ENCODE data around the gene GATA2.

GATA2 gene

DNA sequence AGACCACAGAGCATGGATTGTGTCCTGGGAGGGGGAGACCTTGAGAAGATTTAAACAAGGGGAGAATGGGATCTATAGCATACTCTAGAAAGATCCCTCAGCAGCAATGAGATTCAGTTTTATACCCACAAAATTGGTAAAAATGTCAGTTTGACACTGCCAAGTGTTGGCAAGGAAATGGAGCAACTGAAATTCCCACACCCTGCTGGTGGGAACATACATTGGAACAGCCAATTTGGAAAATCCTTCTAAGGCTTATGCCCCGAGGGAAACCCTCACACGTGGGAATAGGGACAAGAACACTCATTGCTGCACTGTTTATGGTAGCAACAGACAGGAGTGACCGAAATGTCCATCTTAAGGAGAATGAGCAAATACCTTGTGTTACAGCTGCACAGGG, 21.3 kb downstream of the GATA2 start:
- DNase-seq = no peak

GRCh38 chr3:128471110-128471509, 21.9 kb downstream of the GATA2 start:
- DNase-seq = no peak

GRCh38 chr3:128470134-128470899, 22.7 kb downstream of the GATA2 start:
- DNase-seq = no peak

- DNase-seq = no peak
These were observed 23.4 kb downstream of the GATA2 start for GRCh38 chr3:128469556-128469955.

DNA sequence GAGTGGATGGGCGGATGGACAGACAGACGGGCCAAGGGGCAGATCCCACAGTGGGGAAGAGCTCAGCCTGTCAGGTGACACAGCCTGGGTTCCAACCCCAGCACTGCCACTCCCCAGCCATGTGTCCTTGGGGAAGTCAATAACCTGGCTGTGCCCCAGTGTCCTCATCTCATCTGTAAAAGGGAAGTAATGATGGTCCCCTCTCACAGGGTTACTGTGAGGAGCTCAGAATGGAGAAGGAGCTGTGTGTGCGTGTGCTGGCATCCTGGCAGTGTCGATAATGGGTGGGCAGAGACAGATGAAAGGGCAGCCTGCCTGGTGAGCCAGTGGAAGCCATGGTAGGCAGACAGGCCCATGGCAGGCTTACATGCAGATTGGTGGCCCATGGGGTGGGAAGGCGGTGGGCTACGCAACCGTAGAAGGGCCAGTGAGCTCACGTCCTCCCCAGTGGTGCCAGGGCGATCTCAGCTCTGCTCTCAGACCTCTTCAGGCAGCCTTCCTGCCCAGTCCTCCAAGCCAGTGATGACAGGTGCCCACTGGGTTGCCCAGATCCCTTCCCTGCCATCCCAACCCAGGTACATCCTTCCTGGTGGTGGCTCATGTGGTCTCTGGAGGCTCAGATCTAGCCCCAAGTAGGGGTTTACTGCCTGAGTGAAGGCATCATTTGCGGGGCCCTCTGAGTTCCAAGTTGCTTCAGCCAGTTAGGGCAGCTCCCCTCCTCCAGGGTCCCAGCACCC, 24.0 kb downstream of the GATA2 start:
- DNase-seq = no peak

- DNase-seq = no peak
These were observed 24.7 kb downstream of the GATA2 start for GRCh38 chr3:128468285-128468790.

DNA sequence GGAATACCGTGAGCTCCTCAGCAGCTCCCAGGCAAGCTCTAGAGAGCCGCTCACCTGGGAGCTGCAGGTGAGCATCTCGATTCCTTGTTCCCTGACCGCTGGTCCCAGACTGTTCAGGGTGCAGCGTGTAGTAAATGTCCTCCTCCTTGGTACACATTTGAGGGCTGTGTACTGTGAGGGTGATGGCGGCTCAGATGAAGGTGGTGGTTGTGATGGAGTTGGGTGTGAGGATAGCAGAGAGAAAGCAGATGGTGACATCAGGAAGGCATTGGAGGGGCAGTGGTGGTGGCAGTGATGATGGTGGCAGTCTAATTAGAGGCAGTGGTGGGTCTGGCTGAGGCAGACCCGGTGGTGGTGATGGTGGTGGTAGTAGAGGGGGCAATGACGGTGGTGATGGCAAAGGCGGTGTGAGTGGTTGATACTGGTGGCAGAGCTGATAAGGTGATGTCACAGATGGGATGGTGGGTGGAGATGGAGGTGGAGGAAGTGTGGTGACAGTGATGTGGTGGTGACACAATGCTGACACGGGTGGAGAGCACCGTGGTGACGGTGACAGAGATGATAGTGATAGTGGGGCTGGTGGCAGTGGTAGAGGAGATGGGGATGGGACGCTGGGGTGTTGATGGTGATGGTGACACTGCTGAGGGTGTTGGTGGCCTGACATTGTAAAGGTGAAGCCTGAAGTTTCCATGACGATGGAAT, 26.0 kb downstream of the GATA2 start, which contains the start of gene DNAJB8:
TSS of gene DNAJB8 (minus strand) at position 51 of the 702 bp plus-strand sequence. CDS start 3,645 bp downstream, outside the sequence.
- no peak for DNase-seq

DNA sequence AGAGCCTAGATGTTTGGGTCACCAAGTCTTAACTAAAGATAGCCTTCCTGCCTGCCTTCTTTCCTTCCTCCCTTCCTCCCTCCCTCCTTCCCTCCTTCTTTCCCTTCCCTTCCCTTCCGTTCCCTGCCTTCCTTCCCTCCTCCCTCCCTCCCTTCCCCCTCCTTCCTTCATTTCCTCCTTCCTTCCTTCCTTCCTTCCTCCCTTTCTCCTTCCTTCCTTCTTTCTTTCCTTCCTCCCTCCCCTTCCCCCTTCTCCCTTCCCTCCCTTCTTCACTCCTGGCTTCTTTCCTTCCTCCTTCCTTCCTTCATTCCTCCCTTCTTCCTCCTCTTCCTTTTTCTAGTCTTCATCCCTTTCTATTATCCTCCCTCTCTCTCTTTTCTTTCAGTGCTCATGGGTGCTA, 28.3 kb downstream of the GATA2 start:
- no peak for DNase-seq

DNA sequence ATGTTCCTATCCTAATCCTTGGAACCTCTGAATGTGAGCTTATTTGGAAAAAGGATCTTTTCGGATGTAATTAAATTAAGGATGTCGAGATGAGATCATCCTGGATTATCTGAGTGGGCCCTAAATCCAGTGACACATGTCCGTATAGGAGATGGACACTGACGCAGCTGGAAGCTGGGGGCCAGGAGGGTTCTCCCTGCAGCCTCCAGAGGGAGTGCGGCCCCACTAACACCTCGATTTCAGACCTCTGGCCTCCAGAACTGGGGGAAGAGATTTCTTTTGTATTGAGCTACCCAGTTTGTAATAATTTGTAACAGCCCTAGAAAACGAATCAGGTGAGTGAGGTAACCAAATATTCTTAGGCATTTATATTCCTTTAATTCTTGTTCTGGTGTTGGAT, 28.8 kb downstream of the GATA2 start:
- DNase-seq = no peak

DNA sequence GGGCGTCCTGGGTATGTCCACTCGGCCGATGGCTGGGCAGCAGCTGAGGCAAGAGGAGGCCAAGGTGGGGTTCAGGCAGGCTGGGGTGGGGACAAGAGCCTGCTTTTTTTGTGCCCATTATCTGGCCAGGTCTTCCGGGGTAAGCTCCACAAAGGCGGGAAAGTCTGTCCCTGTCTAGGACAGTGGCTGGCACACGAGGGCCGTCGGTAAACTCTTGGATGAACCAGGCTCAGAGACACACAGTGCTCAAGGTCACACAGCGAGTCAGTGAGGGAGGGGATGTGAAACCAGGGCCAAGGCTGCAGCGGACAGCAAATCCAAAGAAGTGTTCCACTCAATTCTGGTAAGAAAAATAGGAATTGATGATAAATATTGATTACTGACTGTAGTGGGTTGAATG, 29.2 kb downstream of the GATA2 start:
- no peak for DNase-seq

DNA sequence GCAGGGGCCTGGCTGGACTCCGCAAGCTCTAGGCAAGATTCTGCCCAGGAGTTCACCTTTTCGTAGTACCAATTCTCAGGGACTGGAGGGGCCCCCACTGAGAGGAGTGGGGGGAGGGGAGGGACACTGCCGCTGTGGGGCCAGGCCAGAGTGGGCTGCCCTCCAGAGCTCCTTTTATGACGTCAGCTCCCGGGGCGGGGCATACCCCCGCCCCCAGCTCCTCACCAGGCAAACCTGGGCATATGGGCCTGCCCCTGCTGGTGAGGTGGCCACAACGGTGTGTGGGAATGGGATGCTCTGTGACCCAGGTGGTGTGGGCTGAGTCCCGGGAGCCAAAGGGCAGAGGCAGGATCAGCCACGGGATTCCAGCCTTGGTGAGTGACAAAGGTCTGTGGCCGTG, 29.6 kb downstream of the GATA2 start:
- DNase-seq = no peak

DNA sequence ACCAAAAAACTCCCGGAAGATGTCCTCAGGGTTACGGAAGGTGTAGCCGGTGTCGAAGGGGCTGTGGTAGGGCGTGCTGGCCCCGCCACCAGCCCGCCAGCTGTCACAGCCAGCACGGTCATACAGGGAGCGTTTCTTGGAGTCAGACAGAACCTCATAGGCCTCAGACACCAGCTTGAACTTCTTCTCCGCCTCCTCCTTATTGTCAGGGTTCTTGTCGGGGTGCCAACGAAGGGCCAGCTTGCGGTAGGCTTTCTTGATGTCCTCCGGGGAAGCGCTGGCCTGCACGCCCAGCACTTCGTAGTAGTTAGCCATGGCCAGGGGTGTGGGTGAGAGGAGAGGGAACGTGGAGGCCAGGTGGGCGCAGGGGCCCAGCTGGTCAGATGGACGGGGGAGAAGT, 30.1 kb downstream of the GATA2 start:
- no peak for DNase-seq

DNA sequence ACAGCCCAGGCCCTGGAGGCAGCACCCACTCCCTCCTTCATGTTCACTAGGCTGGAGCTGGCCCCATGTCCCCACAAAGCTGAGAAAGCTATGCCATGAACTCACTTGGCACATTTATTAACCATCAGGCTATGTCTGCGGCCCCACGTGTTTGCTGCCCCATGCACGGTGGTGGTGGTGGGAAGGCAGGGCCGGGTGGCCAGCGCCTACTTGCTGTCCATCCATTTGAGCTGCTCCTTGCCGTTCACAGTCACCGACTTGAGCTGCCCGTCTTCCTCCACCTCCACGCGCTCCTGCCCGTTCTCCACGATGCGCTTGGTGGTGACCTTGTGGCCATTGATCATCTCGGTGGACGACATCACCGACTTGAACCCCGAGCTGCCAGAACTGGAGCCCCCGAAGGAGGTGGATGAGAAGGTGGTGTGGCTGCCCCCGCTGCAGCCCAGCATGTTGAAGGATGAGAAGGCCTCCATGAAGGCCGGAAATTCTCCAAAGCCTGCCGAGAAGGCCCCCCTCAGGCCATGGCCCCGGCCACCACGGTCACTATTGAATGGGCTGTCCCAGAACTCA, 30.6 kb downstream of the GATA2 start:
- DNase-seq = no peak

DNA sequence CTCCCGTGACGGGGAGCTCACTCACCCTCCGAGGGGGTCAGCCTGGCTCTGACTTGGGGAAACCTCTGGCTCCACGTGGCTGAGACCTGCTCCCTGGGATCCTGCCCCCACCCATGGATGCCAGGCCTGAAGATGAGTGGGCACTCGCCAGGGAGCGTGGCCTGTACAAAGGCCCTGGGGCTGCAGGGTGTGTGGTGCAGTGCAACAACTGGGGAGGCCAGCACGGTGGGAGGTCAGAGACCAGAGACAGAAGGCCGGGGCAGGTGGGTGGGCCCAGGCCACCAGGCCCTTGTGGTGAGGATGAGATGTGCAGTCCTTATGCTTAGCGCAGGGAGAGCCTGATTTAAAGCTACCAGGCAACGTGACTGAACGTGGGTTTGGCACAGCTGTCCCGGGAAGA, 31.3 kb downstream of the GATA2 start:
- DNase-seq = no peak

DNA sequence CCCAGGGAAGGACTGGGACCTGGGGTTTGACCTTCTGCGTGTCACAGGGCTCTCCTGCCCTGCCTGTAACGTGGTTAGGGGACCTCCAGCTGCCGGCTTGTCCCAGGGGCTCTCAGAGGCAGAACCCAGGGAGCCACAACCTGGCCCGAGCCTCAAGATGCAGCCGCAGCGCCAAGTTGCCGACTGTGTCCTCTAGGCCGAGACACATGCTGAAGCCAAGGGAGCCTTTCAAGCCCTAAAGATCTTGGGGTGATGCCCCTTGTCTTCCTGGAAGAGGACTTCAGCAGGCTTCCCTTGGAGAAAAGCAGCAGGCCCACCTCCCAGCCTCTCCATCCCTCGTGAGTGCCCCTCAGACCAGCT, 33.6 kb downstream of the GATA2 start:
- no peak for DNase-seq

DNA sequence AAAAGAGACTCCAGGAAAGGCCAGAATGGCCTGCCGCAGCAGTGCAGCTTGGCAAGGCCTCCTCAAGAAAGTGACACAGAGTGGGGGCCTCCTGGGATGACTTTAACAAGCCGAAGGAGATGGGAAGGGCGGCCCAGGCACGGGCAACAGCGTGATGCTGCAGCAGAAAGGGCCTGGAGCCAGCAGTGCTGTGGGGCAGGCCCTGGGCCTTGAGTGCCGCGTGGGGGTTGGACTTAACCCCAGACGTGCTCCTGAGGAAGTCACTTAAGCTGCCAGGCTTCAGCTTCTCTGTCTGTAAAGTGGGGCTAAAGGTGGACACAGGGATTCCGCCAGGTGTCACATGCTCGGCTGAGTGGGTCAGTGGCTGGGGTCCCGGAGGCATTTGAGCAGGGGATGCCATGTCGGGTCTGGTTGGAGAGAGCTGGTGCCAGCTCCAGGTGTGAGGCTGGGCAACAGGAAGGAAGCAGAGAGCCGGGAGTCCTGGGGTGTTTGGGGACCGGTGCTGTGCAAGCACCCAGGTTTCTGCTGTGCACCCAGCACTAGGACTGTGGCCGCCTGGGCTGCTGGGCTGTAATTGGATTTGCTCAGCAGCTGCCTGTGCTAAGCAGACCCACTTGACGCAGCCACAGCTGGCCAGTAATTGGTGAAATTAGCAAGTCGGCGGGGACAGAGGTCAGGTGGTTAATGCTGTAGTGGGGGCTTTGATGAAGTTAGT, 34.1 kb downstream of the GATA2 start:
- DNase-seq = no peak

DNA sequence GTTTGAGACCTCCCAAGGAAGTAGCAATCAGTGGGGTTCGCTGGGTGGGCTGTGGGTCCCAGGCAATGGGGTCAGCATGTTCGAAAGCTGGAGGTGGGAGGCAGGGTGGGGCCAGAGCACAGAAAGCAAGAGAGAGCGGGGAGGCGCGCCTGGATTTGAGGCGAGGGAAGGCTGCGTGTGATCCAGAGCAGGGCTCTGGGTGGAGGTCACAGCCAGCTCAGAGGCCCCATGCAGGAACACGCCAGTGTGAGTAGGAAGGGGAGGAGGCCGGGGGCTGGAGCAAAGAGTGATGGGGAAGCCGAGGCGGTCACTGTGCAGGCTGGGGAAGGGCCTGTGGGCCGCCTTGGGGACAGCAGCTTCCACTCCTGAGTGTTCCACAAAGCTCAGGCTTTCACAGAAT, 35.1 kb downstream of the GATA2 start:
- no peak for DNase-seq

DNA sequence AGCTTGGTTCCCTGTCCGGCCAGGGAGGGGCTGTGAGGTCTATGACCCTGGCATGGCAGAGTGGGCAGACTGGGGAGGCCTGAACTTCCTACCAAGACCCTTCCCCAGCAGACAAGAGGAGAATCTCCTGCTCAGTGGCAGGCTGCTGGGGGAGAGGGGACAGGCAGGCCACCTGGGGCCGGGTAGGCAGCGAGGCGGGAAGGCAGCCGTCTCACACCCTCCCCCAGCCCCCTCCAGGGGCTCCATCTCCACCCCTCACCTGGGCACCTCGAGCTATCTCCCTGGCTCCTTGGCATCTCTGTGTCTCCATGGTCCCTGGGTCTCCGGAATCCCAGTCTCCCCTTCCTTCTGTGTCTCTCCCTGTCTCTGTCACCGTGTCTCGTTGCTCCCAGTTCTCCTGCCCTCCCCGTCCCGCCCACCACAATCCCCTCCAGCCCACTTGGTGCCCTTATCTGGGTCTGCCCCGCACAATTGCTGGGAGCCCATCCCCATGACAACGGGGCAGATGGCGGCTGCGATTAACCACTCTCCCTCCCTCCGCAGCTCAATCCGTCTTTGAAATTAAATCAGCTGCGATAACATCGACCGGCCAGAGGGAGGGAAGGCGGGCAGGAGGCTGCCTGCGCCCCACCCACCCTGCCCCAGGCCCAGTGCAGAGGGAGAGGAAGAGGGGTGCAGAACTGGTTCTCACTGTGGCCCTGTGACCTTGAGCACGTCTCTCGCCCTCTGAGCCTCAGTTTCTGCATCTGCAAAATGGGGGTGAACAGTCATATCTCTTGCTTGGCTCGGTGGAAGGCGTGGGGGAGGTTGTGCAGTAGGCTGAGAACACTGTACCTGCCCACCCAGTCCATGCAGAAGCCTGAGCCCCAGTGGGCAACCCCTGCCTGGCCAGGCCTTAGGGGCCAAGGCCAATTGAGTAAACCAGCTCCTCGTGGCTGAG, 36.0 kb downstream of the GATA2 start:
- DNase-seq = no peak

DNA sequence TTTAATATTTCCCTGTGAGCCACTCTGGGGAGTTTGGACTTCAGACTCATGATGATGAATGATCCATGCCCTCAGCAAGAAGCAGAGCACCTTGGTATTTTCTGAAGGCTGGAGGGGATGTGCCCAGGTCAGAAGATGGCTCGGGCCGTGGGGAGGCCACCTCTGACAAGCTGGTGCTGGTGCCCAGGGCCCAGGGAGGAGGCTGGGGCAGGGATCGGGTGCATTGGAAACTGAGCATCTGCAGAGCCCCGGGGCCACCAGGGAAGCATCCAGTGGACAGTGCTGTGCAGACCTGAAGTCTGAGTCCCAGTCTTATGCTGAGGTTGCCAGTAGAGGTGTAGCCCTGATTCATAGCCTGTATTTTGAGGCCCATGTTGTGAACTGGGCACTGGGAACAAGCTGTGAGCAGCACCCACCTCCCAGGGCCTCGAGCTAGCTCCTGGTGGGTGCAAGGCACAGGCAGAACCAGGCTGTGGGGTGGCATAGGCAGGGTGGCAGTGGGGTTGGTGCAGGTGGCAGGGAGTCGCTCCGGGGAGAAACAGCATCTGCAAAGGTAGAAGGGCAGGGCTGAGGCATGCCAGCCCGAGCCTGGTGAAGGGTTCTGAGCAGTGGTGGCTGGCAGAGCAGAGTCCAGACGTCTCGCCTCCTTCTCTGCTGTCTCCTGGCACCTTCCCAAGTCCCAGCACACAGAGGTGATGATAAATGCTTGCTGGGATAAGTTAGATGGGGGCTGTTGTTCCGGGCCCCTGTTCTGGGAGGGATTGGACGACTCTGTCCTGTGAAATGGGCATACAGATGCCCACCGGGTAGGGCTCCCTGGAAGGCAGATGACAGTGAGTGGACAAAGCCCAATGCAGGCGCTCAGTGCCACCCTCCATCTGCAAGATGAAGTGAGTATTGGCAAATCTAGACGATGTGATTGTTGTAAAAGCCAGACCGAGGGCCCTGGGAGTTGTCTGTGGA, 36.9 kb downstream of the GATA2 start:
- DNase-seq = no peak

DNA sequence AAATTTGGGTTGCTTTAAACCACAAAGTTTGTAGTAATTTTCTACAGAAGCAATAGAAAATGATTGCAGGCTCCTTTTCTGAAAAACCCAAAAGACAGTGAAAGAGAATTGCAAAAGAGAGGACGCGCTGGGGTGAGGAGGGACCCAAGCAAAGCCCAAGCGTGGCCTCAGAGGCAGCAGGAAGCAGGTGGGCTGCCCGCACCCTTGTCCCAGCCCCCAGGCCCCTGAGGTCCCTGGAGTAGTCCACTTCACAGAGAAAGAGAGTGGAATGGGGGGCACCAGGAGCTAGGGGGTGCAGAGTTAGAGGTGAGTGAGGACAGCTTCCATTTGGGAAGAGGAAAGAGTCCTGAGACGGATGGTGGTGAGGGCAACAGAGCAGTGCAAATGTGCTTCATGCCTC, 37.9 kb downstream of the GATA2 start:
- DNase-seq = no peak

DNA sequence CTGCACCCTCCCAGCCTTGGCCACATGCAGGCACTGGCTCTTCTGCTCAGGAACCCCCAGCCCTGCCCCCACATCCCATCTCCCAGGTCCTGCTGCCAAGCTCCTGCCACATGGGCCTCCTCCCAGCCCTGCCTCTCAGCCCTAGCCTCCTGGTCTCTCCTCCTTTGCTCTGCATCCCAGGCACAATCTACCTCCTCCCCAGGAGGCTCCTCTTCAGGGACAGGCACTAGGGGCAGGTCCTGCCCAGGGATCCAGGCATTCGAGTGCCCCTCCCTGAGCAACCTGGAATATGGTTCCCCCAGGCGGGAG, 38.7 kb downstream of the GATA2 start:
- DNase-seq = no peak
